Measurements from ENCODE around the gene LTB. TPM values are rescaled to one million over a fixed set of nuclear protein-coding genes. Genes with fewer than 3 reads are reported as not detected.

LTB gene
- total and polyA plus RNA-seq, 2 of the 13 experiments (the other 11 are each of a cell fraction or from before 2014, with no cell fraction given): 0.09 to 0.22 TPM

DNA sequence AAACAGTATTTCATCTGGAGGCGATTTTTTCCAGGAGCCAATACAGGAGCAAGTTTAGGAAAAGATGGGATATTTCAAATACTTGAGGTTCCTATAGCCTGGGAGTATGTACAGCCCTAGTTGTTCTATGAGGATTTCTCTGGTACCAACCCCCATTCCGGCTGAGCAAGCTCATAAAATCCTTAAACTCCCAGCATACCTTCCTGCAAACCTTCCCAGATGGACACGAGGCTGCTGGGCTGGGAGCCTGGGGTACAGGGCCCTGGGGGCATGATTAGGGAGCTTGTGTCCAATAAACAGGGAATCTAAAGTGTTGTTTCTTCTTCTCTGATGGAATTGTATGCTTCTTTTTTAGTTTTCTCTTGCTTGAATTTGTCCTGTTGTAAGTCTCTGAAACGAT, 39.8 kb upstream of the LTB start:
- H3K4me3 ChIP-seq (replicated peaks in 1 of 3; ENCODE audit: insufficient read depth in 1 of 3, low read depth in 2 of 3, low read length in 3 of 3): peak overlapping the region; percentile 83 to 100 (median 99)
- in situ Hi-C loops (cut with HindIII; ENCODE audit: extremely low pct_ligation_motif_present, low pct_unique_long_range_greater_than_20kb): no loop called here
- H3K4me1 ChIP-seq (ENCODE audit: insufficient read depth, low read length): peaks cover 21% of the 10 kb centered on the region
- peaks cover 34 to 45% of the 10 kb centered on the region in 2 experiments for H3K36me3 ChIP-seq (replicated peaks in 1 of 2; ENCODE audit: control insufficient read depth in 1 of 2, insufficient read depth in 2 of 2, low read length in 2 of 2)
- ATAC-seq (no peak), FAIRE-seq (no peak), DNase-seq (ENCODE audit: low spot score) (no peak)
- peak overlapping the region; percentile 97 for H3K9ac ChIP-seq (ENCODE audit: insufficient read depth, low read depth, low read length)
- peaks cover 11% of the 10 kb centered on the region; the same call in 1 of the 2 replicates for H4K20me1 ChIP-seq (ENCODE audit: insufficient read depth, low read length)
- 29% methylated on average over 4 of the region's 4 CpGs for WGBS (ENCODE audit: low lambda C conversion rate)
- H3K79me2 ChIP-seq (ENCODE audit: insufficient read depth, low read length): peaks cover 37% of the 10 kb centered on the region
- ChIA-PET CTCF (ENCODE audit: low intra/inter-chr PET ratio, low total read pairs) (no interaction called here), POLR2A (interaction anchor here (0.5 to 4.8 kb wide), 9 partner anchors 11 to 208 kb away, joined by 3 to 78 read pairs (median 5); partner anchors contain the start of genes APOM, BAG6, C6orf47 and CSNK2B)
- H3K27ac ChIP-seq (ENCODE audit: extremely low read length, insufficient read depth, low read length): peak overlapping the region; percentile 98
- no peaks in the 10 kb centered on the region for H3K9me3 ChIP-seq (ENCODE audit: low read length)
- TF ChIP-seq BATF2 (CRISPR knock-in tag; IDR thresholded peaks at IDR 0.05) (no peak), HOXA3 (CRISPR knock-in tag; IDR thresholded peaks at IDR 0.05) (no peak), KDM5A (IDR thresholded peaks at IDR 0.05; ENCODE audit: borderline replicate concordance, low read length) (0 out of 2 replicates have a peak, but pooled peaks have one; percentile 2), ZNF44 (CRISPR knock-in tag; IDR thresholded peaks at IDR 0.05) (no peak), ZNF609 (CRISPR knock-in tag; IDR thresholded peaks at IDR 0.05; ENCODE audit: borderline replicate concordance) (0 out of 2 replicates have a peak, but pooled peaks have one; percentile 21)
- intact Hi-C loops (cut with micrococcal nuclease; ENCODE audit: unreplicated experiment): loop anchor here (5.0 kb wide), 1 partner anchor 45 kb away; the partner anchor contains the start of genes CSNK2B and LY6G5B
- no TSS peak for BruUV-seq (replicated peaks)
- H3K4me2 ChIP-seq (ENCODE audit: low read depth, low read length): peak overlapping the region; percentile 98
- H3K27me3 ChIP-seq (ENCODE audit: control insufficient read depth in 1 of 2, insufficient read depth in 2 of 2, low read length in 2 of 2): no peaks in the 10 kb centered on the region; a peak in 1 of 5 replicates
- H2AFZ ChIP-seq (ENCODE audit: low read length): no peak overlapping the region
